Left ventricle myocardium superior (tissue), 1 donor: ENCODE measurements around the gene ARFGEF2. TPM values are rescaled to one million over a fixed set of nuclear protein-coding genes. Genes with fewer than 3 reads are reported as not detected.
"Not testable (repeated sequence)": the region's sequence is repeated elsewhere in the genome, so short reads cannot be mapped to it uniquely, and the experiment has no call there.

Experiments
- ATAC-seq: fragments of 200-7000 bp; cut with Tn5 transposase; one replicate; pipeline ENCODE4 v1.9.1; 2020; ENCODE audit warnings: mild to moderate bottlenecking, moderate library complexity
- DNase-seq: peaks from one replicate; pipeline ENCODE4 v3.0.0-alpha.2; 2020
- intact Hi-C: fragments of 100-400 bp; cut with micrococcal nuclease; formaldehyde crosslinking; loops from one replicate; pipeline ENCODE4 v1.11.0; 2022
- total RNA-seq: library from RNA; stranded (reverse); fragmentation: NEBNext Ultra II Directional; extraction: Animal tissue kit (Norgen Biotek cat#: 25700); gene quantifications from one replicate; pipeline ENCODE4 v1.2.1, GENCODE V29; 2021
- donor health status: DM: no; HTN: yes; CAD: no; lungs with severe emphysema.

Gene ARFGEF2
- total RNA-seq, 1 donor from 2014 or later: 44.9 TPM

- DNase-seq (no peak), ATAC-seq (peak; percentile 71)
- intact Hi-C loops: no loop called here
These were observed 641 bp downstream of the ARFGEF2 start for GRCh38 chr20:48921883-48922820.

- intact Hi-C loops: no loop called here
- ATAC-seq (peak; percentile 25), DNase-seq (no peak)
These were observed 1.7 kb downstream of the ARFGEF2 start for GRCh38 chr20:48923149-48923718.

- ATAC-seq (no peak), DNase-seq (no peak)
- intact Hi-C loops: no loop called here
These were observed 3.2 kb downstream of the ARFGEF2 start for GRCh38 chr20:48924756-48925109.

GRCh38 chr20:48926267-48926666 is 4.8 kb downstream of the ARFGEF2 start:
- intact Hi-C loops: no loop called here

GRCh38 chr20:48926821-48927220 is 5.3 kb downstream of the ARFGEF2 start:
- intact Hi-C loops: no loop called here
- DNase-seq (no peak), ATAC-seq (no peak)

More at GRCh38 chr20:48926267-48926666, 4.8 kb downstream of the ARFGEF2 start:
- DNase-seq: no peak
- ATAC-seq: no peak

- no peak for DNase-seq
- intact Hi-C loops: no loop called here
- ATAC-seq: peak; percentile 66
These were observed 7.6 kb downstream of the ARFGEF2 start for GRCh38 chr20:48928832-48929725.

- intact Hi-C loops: no loop called here
- ATAC-seq (no peak), DNase-seq (no peak)
These were observed 8.5 kb downstream of the ARFGEF2 start for GRCh38 chr20:48930035-48930434.

DNA sequence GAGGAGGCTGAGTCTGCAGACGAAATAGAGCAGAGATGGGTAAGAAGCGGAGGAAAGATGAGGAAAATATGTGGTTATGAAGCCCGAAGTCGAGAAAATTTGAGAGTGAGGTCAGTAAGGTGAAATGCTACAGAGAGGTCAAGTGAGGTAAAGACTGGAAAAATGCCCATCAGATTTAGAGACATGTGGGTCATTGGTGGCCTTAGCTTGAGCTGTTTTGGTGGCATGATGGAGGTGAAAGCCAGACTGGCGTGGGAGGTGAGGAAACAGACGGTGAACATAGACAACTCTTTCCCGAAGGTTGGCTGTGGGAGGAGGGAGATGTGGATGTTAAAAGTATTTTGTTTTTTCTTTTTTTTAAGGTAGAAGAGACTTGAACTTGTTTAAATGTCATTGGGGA is 9.4 kb downstream of the ARFGEF2 start:
- DNase-seq (no peak), ATAC-seq (no peak)
- intact Hi-C loops: no loop called here

DNA sequence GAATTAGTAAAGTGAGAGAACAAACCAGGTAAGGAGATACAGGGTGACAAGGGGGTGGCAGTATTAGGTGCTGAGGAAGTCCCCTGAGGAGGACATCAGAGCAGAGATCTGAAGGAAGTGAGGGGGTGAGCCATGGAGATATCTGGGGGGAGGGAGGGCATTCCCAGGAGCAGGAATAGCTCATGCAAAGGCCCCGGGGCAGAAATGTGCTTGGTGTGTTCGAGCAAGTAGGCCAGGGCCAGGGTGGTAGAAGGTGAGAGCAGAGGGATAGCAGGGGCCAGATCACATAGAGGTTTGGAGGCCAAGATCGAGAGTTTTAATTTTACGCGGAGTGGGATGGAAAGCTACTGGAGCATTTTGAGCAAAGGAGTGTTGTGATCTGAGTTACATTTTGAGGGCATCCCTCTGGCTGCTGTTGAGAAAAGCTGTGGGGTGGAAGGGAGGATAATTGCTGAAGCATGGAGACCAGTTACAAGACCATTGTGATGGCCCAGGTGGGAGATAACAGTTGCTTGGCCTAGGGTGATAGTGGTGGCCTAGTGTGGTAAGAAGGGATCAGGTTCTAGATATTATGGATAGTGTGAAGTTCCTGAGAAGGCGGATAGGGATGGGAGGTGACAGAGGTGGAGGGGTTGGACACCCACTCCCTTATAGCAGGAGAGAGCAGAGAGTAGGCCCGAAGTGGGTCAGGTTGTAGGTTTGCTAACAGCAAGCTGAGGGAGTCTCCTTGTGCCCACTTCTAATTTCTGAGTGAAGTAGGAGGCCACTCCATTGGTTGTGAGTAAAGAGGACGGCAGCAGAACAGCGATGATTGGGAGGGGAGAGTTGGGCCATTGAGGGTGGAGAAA is 10.2 kb downstream of the ARFGEF2 start:
- ATAC-seq (no peak), DNase-seq (no peak)
- intact Hi-C loops: no loop called here

- DNase-seq: no peak
- intact Hi-C loops: no loop called here
- ATAC-seq: peak; percentile 17
These were observed 10.9 kb downstream of the ARFGEF2 start for GRCh38 chr20:48932375-48932941.

- ATAC-seq (peak; percentile 53), DNase-seq (no peak)
- intact Hi-C loops: no loop called here
These were observed 11.7 kb downstream of the ARFGEF2 start for GRCh38 chr20:48933017-48933766.

DNA sequence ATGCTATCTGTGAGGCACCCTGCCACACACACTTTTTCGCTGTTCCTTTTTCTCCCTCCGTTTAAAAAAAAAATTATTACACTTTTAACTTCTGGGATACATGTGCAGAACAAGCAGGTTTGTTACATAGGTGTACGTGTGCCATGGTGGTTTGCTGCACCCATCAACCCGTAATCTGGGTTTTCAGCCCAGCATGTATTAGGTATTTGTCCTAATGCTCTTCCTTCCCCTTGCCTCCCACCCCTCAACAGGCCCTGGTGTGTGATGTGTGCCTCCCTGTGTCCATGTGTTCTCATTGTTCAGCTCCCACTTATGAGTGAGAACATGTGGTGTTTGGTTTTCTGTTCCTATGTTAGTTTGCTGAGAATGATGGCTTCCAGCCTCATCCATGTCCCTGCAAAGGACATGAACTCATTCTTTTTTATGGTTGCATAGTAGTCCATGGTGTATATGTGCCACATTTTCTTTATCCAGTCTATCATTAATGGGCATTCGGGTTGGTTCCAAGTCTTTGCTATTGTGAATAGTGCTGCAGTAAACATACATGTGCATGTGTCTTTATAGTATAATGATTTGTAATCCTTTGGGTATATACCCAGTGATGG is 12.9 kb downstream of the ARFGEF2 start:
- intact Hi-C loops, ATAC-seq, DNase-seq: not testable (repeated sequence)

GRCh38 chr20:48934966-48935365 is 13.5 kb downstream of the ARFGEF2 start:
- DNase-seq, ATAC-seq, intact Hi-C loops: not testable (repeated sequence)

- intact Hi-C loops, ATAC-seq, DNase-seq: not testable (repeated sequence)
These were observed 14.7 kb downstream of the ARFGEF2 start for GRCh38 chr20:48936178-48936577.

- intact Hi-C loops: no loop called here
- peak; percentile 44 for ATAC-seq
These were observed 16.2 kb downstream of the ARFGEF2 start for GRCh38 chr20:48937674-48938073.

DNA sequence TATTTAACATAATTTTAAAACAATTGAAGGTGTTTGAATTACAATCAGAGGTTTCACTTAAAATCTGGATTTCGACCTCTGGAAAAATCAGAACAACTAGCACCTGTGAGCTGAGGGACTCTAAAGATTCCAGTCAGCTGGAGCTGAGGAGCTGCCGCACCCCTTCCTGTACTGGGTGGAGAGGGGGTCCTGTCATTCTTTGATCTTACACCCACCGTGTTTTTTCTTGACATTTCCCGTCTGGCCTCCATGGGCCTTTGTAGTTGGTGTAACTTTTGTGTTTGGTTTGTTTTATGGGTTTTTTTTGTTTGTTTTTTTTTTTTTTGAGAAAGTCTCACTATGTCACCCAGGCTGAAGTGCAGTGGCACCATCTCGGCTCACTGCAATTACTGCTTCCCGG is 17.2 kb downstream of the ARFGEF2 start:
- ATAC-seq: no peak
- intact Hi-C loops: no loop called here

More at GRCh38 chr20:48937674-48938073, 16.2 kb downstream of the ARFGEF2 start:
- no peak for DNase-seq

DNA sequence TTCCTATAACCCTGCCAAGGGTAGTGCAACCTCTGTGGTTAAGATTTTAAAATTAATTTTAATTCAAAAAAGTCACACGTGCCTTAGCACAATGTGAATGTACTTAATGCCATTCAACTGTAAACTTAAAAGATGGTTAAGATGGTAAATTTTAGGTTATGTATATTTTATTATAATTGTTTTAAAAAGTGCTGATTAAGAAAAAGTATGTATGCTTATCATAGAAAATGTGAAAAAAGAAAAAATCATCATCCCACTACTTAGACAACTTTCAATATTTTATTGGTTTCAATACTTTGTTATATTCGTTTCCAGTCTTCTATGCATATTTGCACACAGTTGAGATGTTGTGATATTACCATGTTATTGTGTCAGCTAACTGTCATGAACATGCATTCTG is 18.7 kb downstream of the ARFGEF2 start:
- ATAC-seq (no peak), DNase-seq (no peak)
- intact Hi-C loops: no loop called here

More for the DNA sequence above, 17.2 kb downstream of the ARFGEF2 start:
- DNase-seq: no peak
